Astrocyte (in vitro differentiated cells and primary cell): ENCODE results near the gene DACT3. TPM values are rescaled to one million over a fixed set of nuclear protein-coding genes. Genes with fewer than 3 reads are reported as not detected.
A peak's percentile ranks its signal among the peaks of the same experiment; 100 is the strongest.

Source experiments
- DNase-seq: peaks from one replicate; pipeline ENCODE4 v3.0.0-alpha.2; 2010; ENCODE audit warnings: low read depth
- FAIRE-seq: peaks from 2 replicates; lab custom pipeline; 2011; peaks lifted over from hg19 to GRCh38; lab: Jason Lieb, UNC
- H2AFZ ChIP-seq: 2 replicates; pipeline ENCODE4 v1.6.0; 2012; ENCODE audit warnings: low read depth, low read length, inconsistent platforms
- H3K27ac ChIP-seq: 2 replicates; pipeline ENCODE4 v1.5.1; 2011; ENCODE audit warnings: low read depth, low read length, inconsistent platforms
- H3K27me3 ChIP-seq: 2 replicates; pipeline ENCODE4 v1.6.0; 2011; ENCODE audit warnings: low read length, inconsistent platforms; ENCODE audit not compliant: insufficient read depth
- H3K36me3 ChIP-seq: 2 replicates; pipeline ENCODE4 v1.5.1; 2011; ENCODE audit warnings: low read length, inconsistent platforms; ENCODE audit not compliant: insufficient read depth
- H3K4me1 ChIP-seq: 2 replicates; pipeline ENCODE4 v1.5.1; 2011; ENCODE audit warnings: low read length, inconsistent platforms; ENCODE audit not compliant: insufficient read depth
- H3K4me2 ChIP-seq: 2 replicates; pipeline ENCODE4 v1.6.0; 2012; ENCODE audit warnings: low read length, inconsistent platforms
- H3K4me3 ChIP-seq: 2 replicates; pipeline ENCODE4 v1.5.1; 2011; ENCODE audit warnings: low read depth, mild to moderate bottlenecking, low read length, inconsistent platforms; ENCODE audit not compliant: insufficient read depth
- H3K79me2 ChIP-seq: 2 replicates; pipeline ENCODE4 v1.6.0; 2012; ENCODE audit warnings: mild to moderate bottlenecking, low read length, inconsistent platforms; ENCODE audit not compliant: insufficient read depth
- H3K9ac ChIP-seq: 2 replicates; pipeline ENCODE4 v1.6.0; 2012; ENCODE audit warnings: mild to moderate bottlenecking, low read length, inconsistent platforms
- H3K9me3 ChIP-seq: 2 replicates; pipeline ENCODE4 v1.5.1; 2012; ENCODE audit warnings: low read depth, mild to moderate bottlenecking, low read length, inconsistent platforms; ENCODE audit not compliant: insufficient read depth
- H4K20me1 ChIP-seq: 2 replicates; pipeline ENCODE4 v1.6.0; 2012; ENCODE audit warnings: low read length, inconsistent platforms; ENCODE audit not compliant: insufficient read depth
- H3K27ac Mint-ChIP-seq: one replicate; pipeline ENCODE4 v1.8.0; 2021; ENCODE audit warnings: mild to moderate bottlenecking, mixed read lengths; ENCODE audit not compliant: unreplicated experiment
- H3K27me3 Mint-ChIP-seq: one replicate; pipeline ENCODE4 v1.8.0; 2021; ENCODE audit warnings: low read depth, mixed read lengths; ENCODE audit not compliant: unreplicated experiment
- H3K36me3 Mint-ChIP-seq: one replicate; pipeline ENCODE4 v1.8.0; 2021; ENCODE audit warnings: low read depth, mixed read lengths; ENCODE audit not compliant: unreplicated experiment
- H3K4me1 Mint-ChIP-seq: one replicate; pipeline ENCODE4 v1.8.0; 2021; ENCODE audit warnings: low read depth, mixed read lengths; ENCODE audit not compliant: unreplicated experiment
- H3K4me3 Mint-ChIP-seq: one replicate; pipeline ENCODE4 v1.8.0; 2021; ENCODE audit warnings: mild to moderate bottlenecking, moderate library complexity, mixed read lengths; ENCODE audit not compliant: unreplicated experiment
- H3K9me3 Mint-ChIP-seq: one replicate; pipeline ENCODE4 v1.8.0; 2021; ENCODE audit warnings: mild to moderate bottlenecking, mixed read lengths; ENCODE audit not compliant: unreplicated experiment
- CTCF ChIP-seq: IDR thresholded peaks from 2 replicates; pipeline ENCODE4 v1.5.1; 2011; ENCODE audit warnings: low read depth, mild to moderate bottlenecking, inconsistent platforms, low read length, moderate library complexity; ENCODE audit not compliant: insufficient read depth
- EZH2 ChIP-seq: IDR thresholded peaks from 2 replicates; pipeline ENCODE4 v1.6.1; 2012; ENCODE audit warnings: mild to moderate bottlenecking, low read length, inconsistent platforms; ENCODE audit not compliant: insufficient read depth
- total RNA-seq: library from RNA; stranded (reverse); gene quantifications from 2 replicates; pipeline ENCODE4 v1.2.1, GENCODE V29; 2021

Gene DACT3
- total RNA-seq, 1 donor from 2014 or later, result 19.8 TPM

- H3K36me3 Mint-ChIP-seq, result peaks cover 30% of the 10 kb centered on the region
- Histone ChIP-seq H3K4me3 (no peak overlapping the region), H3K36me3 (peaks cover 32% of the 10 kb centered on the region), H2AFZ (no peak overlapping the region), H3K27ac (no peak overlapping the region), H3K79me2 (peaks cover 19% of the 10 kb centered on the region), H3K27me3 (no peaks in the 10 kb centered on the region), H3K9ac (no peak overlapping the region), H3K4me1 (no peaks in the 10 kb centered on the region), H3K4me2 (no peak overlapping the region), H4K20me1 (peaks cover 75% of the 10 kb centered on the region), H3K9me3 (no peaks in the 10 kb centered on the region)
- H3K9me3 Mint-ChIP-seq, result peaks cover 1% of the 10 kb centered on the region
- TF ChIP-seq EZH2, result no peak
- no peak for TF ChIP-seq CTCF
- no peak overlapping the region for H3K4me3 Mint-ChIP-seq
- H3K27me3 Mint-ChIP-seq, result no peaks in the 10 kb centered on the region
- H3K27ac Mint-ChIP-seq, result no peak overlapping the region
- peaks cover 12% of the 10 kb centered on the region for H3K4me1 Mint-ChIP-seq
- no peak for FAIRE-seq
- no peak for DNase-seq
Measured at GRCh38 chr19:46609511-46610412, 51.2 kb downstream of the DACT3 start.

- Histone ChIP-seq H3K4me3 (no peak overlapping the region), H3K79me2 (peaks cover 28% of the 10 kb centered on the region), H3K4me2 (no peak overlapping the region), H4K20me1 (peaks cover 85% of the 10 kb centered on the region), H3K27me3 (no peaks in the 10 kb centered on the region), H3K36me3 (peaks cover 32% of the 10 kb centered on the region), H3K9ac (no peak overlapping the region), H3K9me3 (no peaks in the 10 kb centered on the region), H2AFZ (no peak overlapping the region), H3K4me1 (no peaks in the 10 kb centered on the region), H3K27ac (no peak overlapping the region)
- peak overlapping the region; percentile 16 for H3K27ac Mint-ChIP-seq
- no peaks in the 10 kb centered on the region for H3K27me3 Mint-ChIP-seq
- H3K4me1 Mint-ChIP-seq, result peaks cover 14% of the 10 kb centered on the region
- H3K4me3 Mint-ChIP-seq, result no peak overlapping the region
- H3K9me3 Mint-ChIP-seq, result peaks cover 1% of the 10 kb centered on the region
- no peak for FAIRE-seq
- peaks cover 30% of the 10 kb centered on the region for H3K36me3 Mint-ChIP-seq
- no peak for DNase-seq
- TF ChIP-seq CTCF (no peak), EZH2 (no peak)
Measured at GRCh38 chr19:46608581-46609345, 52.2 kb downstream of the DACT3 start.
